ENCODE data around the gene GRIK2.

DNA sequence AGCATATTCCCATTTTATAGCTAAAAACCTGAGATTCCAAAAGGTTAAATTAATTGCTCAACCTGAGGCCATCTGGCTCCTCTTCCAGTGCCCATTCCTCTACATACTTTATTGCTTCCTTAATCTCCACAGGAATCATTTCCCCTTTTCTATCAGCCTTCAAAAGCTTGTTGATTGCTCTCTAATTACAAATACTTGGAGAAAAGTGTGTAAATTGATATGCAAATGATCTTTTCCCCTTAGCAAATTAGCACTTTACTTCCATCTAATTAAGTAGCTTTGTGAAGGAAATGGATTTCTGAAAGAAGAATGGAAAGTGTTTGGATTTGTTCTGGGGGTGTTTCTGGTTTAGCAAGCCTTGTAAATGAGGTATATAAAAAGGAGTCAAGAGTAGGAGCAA lies 323.3 kb downstream of the GRIK2 start:
- TF ChIP-seq, protein P1, sequence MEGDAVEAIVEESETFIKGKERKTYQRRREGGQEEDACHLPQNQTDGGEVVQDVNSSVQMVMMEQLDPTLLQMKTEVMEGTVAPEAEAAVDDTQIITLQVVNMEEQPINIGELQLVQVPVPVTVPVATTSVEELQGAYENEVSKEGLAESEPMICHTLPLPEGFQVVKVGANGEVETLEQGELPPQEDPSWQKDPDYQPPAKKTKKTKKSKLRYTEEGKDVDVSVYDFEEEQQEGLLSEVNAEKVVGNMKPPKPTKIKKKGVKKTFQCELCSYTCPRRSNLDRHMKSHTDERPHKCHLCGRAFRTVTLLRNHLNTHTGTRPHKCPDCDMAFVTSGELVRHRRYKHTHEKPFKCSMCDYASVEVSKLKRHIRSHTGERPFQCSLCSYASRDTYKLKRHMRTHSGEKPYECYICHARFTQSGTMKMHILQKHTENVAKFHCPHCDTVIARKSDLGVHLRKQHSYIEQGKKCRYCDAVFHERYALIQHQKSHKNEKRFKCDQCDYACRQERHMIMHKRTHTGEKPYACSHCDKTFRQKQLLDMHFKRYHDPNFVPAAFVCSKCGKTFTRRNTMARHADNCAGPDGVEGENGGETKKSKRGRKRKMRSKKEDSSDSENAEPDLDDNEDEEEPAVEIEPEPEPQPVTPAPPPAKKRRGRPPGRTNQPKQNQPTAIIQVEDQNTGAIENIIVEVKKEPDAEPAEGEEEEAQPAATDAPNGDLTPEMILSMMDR (IDR thresholded peaks at IDR 0.05): no peak
- no peak for TF ChIP-seq ZFX (IDR thresholded peaks at IDR 0.05; ENCODE audit: borderline replicate concordance)
